ENCODE results near the gene PTPN4. TPM values are rescaled to one million over a fixed set of nuclear protein-coding genes. Genes with fewer than 3 reads are reported as not detected.

The PTPN4 gene
- total RNA-seq, 1 donor from 2014 or later, result 24.5 TPM

GRCh38 chr2:119721904-119722303, 37.8 kb upstream of the PTPN4 start:
- Mint-ChIP-seq H3K27ac (no peak overlapping the region), H3K36me3 (ENCODE audit: low read depth) (no peaks in the 10 kb centered on the region), H3K4me3 (no peak overlapping the region), H3K4me1 (ENCODE audit: low read depth) (peaks cover 12% of the 10 kb centered on the region), H3K9me3 (no peaks in the 10 kb centered on the region), H3K27me3 (ENCODE audit: insufficient read depth) (peaks cover 3% of the 10 kb centered on the region)
- intact Hi-C loops (cut with micrococcal nuclease), result no loop called here
- no peak for DNase-seq (ENCODE audit: low spot score)

DNA sequence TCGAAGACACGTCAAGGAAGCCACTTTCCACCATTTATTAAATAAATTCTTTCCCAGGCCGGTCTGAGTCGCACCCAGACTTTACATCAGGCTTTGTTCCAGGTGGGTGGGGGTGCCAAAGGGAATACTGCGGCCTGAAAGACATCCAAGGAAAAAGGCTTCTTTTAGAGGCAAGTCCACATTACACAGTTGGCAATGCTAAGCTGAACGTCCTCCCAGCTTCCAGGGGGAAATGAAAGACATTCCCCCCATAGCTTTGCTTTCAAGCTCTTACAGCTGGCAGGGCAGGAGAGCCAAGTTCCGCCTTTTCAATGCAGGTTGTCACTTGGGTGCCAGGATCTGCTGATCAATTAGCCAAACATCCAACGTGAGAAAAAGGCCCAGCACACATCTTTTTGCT, 36.5 kb upstream of the PTPN4 start:
- Mint-ChIP-seq H3K27ac (no peak overlapping the region), H3K4me3 (no peak overlapping the region), H3K4me1 (ENCODE audit: low read depth) (peaks cover 12% of the 10 kb centered on the region), H3K27me3 (ENCODE audit: insufficient read depth) (peaks cover 3% of the 10 kb centered on the region), H3K9me3 (no peaks in the 10 kb centered on the region), H3K36me3 (ENCODE audit: low read depth) (no peaks in the 10 kb centered on the region)
- intact Hi-C loops (cut with micrococcal nuclease), result no loop called here
- DNase-seq (ENCODE audit: low spot score), result no peak

GRCh38 chr2:119723784-119724467, 35.8 kb upstream of the PTPN4 start:
- Mint-ChIP-seq H3K9me3 (no peaks in the 10 kb centered on the region), H3K4me3 (no peak overlapping the region), H3K27me3 (ENCODE audit: insufficient read depth) (peaks cover 3% of the 10 kb centered on the region), H3K4me1 (ENCODE audit: low read depth) (peaks cover 8% of the 10 kb centered on the region), H3K36me3 (ENCODE audit: low read depth) (no peaks in the 10 kb centered on the region), H3K27ac (no peak overlapping the region)
- intact Hi-C loops (cut with micrococcal nuclease), result no loop called here
- no peak for DNase-seq (ENCODE audit: low spot score)

DNA sequence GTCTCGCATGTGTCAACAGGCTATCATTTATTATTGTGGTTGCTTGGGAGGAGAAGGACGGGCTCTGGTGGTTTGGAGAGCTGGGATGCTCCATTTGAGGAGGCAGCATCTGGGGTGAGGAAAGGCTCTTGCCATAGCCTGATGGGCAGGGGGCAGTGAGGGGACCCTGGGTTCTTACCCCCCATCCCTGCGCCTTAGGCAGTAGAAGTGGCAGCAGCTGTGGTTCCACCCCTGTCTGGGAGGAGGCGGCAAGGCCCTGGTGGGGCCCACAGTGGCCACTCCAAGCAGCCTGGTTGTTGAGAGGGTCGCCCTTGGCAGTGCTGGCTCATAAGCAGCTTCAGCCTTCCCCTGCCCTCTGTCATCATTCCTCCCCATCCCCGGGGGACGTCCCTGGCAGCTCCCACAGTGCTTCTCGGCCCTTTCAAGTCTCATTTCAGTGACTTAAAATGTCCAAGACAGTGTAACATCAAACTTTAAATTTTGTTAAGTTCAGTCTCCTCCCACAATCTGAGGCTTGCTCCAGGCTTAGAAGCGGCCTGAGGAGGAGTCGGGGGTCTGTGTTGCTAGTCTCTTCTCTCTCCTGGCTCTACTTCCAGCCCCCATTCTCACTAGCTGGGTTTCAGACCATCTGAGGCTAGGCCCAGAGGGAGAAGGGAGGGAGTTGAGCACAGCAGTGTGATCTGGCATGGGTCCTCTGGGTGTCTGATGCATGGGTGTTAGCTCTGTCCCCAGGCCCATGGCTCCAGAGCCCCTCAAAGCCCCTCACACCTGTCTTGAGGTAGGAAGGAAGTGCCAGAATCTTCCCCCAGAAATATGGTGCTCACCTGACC, 34.9 kb upstream of the PTPN4 start:
- H3K27ac Mint-ChIP-seq, result no peak overlapping the region
- peaks cover 3% of the 10 kb centered on the region for H3K27me3 Mint-ChIP-seq (ENCODE audit: insufficient read depth)
- intact Hi-C loops (cut with micrococcal nuclease), result no loop called here
- H3K4me3 Mint-ChIP-seq, result no peak overlapping the region
- H3K36me3 Mint-ChIP-seq (ENCODE audit: low read depth), result no peaks in the 10 kb centered on the region
- no peak for DNase-seq (ENCODE audit: low spot score)
- H3K4me1 Mint-ChIP-seq (ENCODE audit: low read depth), result peaks cover 8% of the 10 kb centered on the region
- no peaks in the 10 kb centered on the region for H3K9me3 Mint-ChIP-seq

DNA sequence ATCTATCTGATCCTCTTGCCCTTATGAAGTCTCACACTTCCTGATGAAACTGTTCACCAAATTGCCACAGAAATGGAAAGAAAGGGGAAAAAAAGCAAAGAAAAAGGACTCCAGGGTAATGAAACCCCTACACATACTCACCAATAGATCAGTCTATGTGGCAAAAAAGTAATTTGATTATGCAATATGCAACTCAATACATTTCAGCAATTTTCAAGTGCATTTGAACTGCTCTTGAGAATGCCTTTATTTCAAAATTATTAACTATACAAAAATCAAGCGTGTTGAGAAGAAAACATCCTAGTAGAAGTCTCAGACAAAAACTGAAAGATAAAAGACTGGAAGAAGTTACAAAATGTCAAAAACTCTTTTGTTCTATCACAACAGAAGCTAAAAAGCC, 32.2 kb upstream of the PTPN4 start:
- H3K27ac Mint-ChIP-seq, result no peak overlapping the region
- H3K36me3 Mint-ChIP-seq (ENCODE audit: low read depth), result no peaks in the 10 kb centered on the region
- H3K4me3 Mint-ChIP-seq, result no peak overlapping the region
- intact Hi-C loops (cut with micrococcal nuclease), result no loop called here
- H3K27me3 Mint-ChIP-seq (ENCODE audit: insufficient read depth), result peaks cover 2% of the 10 kb centered on the region
- no peak for DNase-seq (ENCODE audit: low spot score)
- H3K4me1 Mint-ChIP-seq (ENCODE audit: low read depth), result peaks cover 8% of the 10 kb centered on the region
- H3K9me3 Mint-ChIP-seq, result no peaks in the 10 kb centered on the region

DNA sequence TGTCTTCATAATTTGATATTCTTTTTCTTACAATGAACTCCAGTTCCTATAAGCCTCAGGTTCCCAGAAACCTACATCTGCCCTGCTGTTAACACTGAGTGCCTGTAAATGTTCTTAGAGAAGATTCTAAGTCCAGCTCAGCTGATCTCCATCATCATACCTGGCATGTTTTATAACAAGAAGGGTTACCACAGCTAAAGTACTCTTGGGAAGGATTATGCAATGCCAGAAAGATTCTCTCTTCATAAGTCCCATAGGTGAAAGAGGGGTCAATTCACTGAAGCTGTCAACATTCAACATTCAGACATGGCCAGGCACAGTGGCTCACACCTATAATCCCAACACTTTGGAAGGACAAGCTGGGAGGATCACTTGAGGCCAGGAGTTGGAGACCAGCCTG, 31.3 kb upstream of the PTPN4 start:
- intact Hi-C loops (cut with micrococcal nuclease), result no loop called here
- Mint-ChIP-seq H3K27ac (no peak overlapping the region), H3K4me3 (no peak overlapping the region), H3K9me3 (no peaks in the 10 kb centered on the region), H3K36me3 (ENCODE audit: low read depth) (no peaks in the 10 kb centered on the region), H3K4me1 (ENCODE audit: low read depth) (peaks cover 8% of the 10 kb centered on the region), H3K27me3 (ENCODE audit: insufficient read depth) (peaks cover 3% of the 10 kb centered on the region)
- no peak for DNase-seq (ENCODE audit: low spot score)

GRCh38 chr2:119730671-119731177, 29.0 kb upstream of the PTPN4 start:
- H3K9me3 Mint-ChIP-seq, result no peaks in the 10 kb centered on the region
- DNase-seq (ENCODE audit: low spot score), result no peak
- H3K4me3 Mint-ChIP-seq, result no peak overlapping the region
- no peaks in the 10 kb centered on the region for H3K4me1 Mint-ChIP-seq (ENCODE audit: low read depth)
- intact Hi-C loops (cut with micrococcal nuclease), result no loop called here
- H3K27ac Mint-ChIP-seq, result no peak overlapping the region
- peaks cover 6% of the 10 kb centered on the region for H3K27me3 Mint-ChIP-seq (ENCODE audit: insufficient read depth)
- H3K36me3 Mint-ChIP-seq (ENCODE audit: low read depth), result no peaks in the 10 kb centered on the region

DNA sequence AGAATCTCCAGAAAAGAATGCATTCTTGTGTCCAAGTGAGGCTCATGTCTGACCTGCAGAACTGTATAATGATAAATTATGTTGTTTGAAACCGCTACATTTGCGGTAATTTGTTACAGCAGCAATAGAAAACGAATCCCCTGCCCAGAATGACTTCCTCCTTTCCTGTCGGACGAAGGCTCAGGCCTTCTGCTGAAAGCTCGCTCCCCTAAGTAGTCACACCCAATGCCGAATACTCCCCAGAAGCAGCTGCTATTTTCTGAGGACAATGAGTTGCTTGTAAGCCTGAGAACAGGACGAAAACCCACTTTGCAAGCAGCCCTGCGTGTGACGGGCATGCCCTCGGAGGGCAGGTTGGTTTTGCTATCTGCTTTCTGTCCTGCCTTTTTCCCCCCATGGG, 27.7 kb upstream of the PTPN4 start:
- DNase-seq (ENCODE audit: low spot score), result no peak
- H3K4me3 Mint-ChIP-seq, result no peak overlapping the region
- intact Hi-C loops (cut with micrococcal nuclease), result no loop called here
- H3K36me3 Mint-ChIP-seq (ENCODE audit: low read depth), result no peaks in the 10 kb centered on the region
- H3K27ac Mint-ChIP-seq, result no peak overlapping the region
- no peaks in the 10 kb centered on the region for H3K4me1 Mint-ChIP-seq (ENCODE audit: low read depth)
- H3K9me3 Mint-ChIP-seq, result no peaks in the 10 kb centered on the region
- H3K27me3 Mint-ChIP-seq (ENCODE audit: insufficient read depth), result peaks cover 10% of the 10 kb centered on the region

- H3K9me3 Mint-ChIP-seq, result no peaks in the 10 kb centered on the region
- peaks cover 10% of the 10 kb centered on the region for H3K27me3 Mint-ChIP-seq (ENCODE audit: insufficient read depth)
- H3K27ac Mint-ChIP-seq, result no peak overlapping the region
- intact Hi-C loops (cut with micrococcal nuclease), result no loop called here
- H3K4me3 Mint-ChIP-seq, result no peak overlapping the region
- no peak for DNase-seq (ENCODE audit: low spot score)
- H3K36me3 Mint-ChIP-seq (ENCODE audit: low read depth), result no peaks in the 10 kb centered on the region
- no peaks in the 10 kb centered on the region for H3K4me1 Mint-ChIP-seq (ENCODE audit: low read depth)
Observed at GRCh38 chr2:119732601-119733164, 27.0 kb upstream of the PTPN4 start.

DNA sequence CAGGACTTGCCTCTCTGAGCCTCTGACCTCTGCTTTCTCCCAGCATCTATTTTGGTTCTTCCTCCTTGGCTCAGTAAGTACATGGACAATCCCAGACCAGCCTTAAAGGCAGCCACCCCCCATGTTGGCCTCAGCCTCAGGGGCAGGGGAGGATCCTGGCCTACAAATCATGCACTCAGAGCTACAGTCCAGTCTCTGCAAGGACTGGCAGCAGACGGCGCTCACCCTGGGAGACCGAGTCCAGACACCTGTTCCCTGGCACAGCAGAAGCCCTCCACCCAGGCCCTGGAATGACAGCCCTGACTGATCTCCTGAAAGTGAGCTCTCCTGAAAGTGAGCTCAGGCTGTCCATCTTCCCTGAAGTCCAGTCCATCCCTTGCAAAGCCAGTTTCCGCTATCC, 25.7 kb upstream of the PTPN4 start:
- H3K36me3 Mint-ChIP-seq (ENCODE audit: low read depth), result no peaks in the 10 kb centered on the region
- DNase-seq (ENCODE audit: low spot score), result no peak
- intact Hi-C loops (cut with micrococcal nuclease), result no loop called here
- peaks cover 10% of the 10 kb centered on the region for H3K27me3 Mint-ChIP-seq (ENCODE audit: insufficient read depth)
- no peak overlapping the region for H3K4me3 Mint-ChIP-seq
- H3K9me3 Mint-ChIP-seq, result no peaks in the 10 kb centered on the region
- no peak overlapping the region for H3K27ac Mint-ChIP-seq
- H3K4me1 Mint-ChIP-seq (ENCODE audit: low read depth), result no peaks in the 10 kb centered on the region

GRCh38 chr2:119735565-119735964, 24.2 kb upstream of the PTPN4 start:
- no peak for DNase-seq (ENCODE audit: low spot score)
- H3K27me3 Mint-ChIP-seq (ENCODE audit: insufficient read depth), result peaks cover 10% of the 10 kb centered on the region
- intact Hi-C loops (cut with micrococcal nuclease), result no loop called here
- H3K27ac Mint-ChIP-seq, result no peak overlapping the region
- no peaks in the 10 kb centered on the region for H3K4me1 Mint-ChIP-seq (ENCODE audit: low read depth)
- no peaks in the 10 kb centered on the region for H3K36me3 Mint-ChIP-seq (ENCODE audit: low read depth)
- H3K9me3 Mint-ChIP-seq, result no peaks in the 10 kb centered on the region
- H3K4me3 Mint-ChIP-seq, result no peak overlapping the region

GRCh38 chr2:119736021-119736420, 23.7 kb upstream of the PTPN4 start:
- intact Hi-C loops (cut with micrococcal nuclease), result no loop called here
- H3K4me1 Mint-ChIP-seq (ENCODE audit: low read depth), result no peaks in the 10 kb centered on the region
- no peaks in the 10 kb centered on the region for H3K36me3 Mint-ChIP-seq (ENCODE audit: low read depth)
- peaks cover 10% of the 10 kb centered on the region for H3K27me3 Mint-ChIP-seq (ENCODE audit: insufficient read depth)
- DNase-seq (ENCODE audit: low spot score), result no peak
- no peak overlapping the region for H3K4me3 Mint-ChIP-seq
- H3K9me3 Mint-ChIP-seq, result no peaks in the 10 kb centered on the region
- no peak overlapping the region for H3K27ac Mint-ChIP-seq

- H3K4me1 Mint-ChIP-seq (ENCODE audit: low read depth), result no peaks in the 10 kb centered on the region
- H3K27ac Mint-ChIP-seq, result no peak overlapping the region
- no peaks in the 10 kb centered on the region for H3K9me3 Mint-ChIP-seq
- DNase-seq (ENCODE audit: low spot score), result no peak
- no peak overlapping the region for H3K4me3 Mint-ChIP-seq
- no peaks in the 10 kb centered on the region for H3K36me3 Mint-ChIP-seq (ENCODE audit: low read depth)
- intact Hi-C loops (cut with micrococcal nuclease), result no loop called here
- peaks cover 11% of the 10 kb centered on the region for H3K27me3 Mint-ChIP-seq (ENCODE audit: insufficient read depth)
Observed at GRCh38 chr2:119739580-119740255, 20.0 kb upstream of the PTPN4 start.

Data from activated T-helper 1 cell treated with anti-CD3 and anti-CD28 coated beads, Interleukin-12 subunit alpha, Interleukin-12 subunit beta, Interleukin-2, Interleukin-4 antibody, amounts not matched to agents 30 ng/mL and 10 ng/mL and 1 ng/mL, durations not matched to agents 14 hours and 24 hours and 36 hours (primary cell).